DMS53 (cell line): ENCODE data around the gene ACKR2.
"Not testable (repeated sequence)": the region's sequence is repeated elsewhere in the genome, so short reads cannot be mapped to it uniquely, and the experiment has no call there.

Experiments
- DNase-seq: peaks from one replicate; lab custom pipeline; 2025; lab: John Stamatoyannopoulos, UW

ACKR2 gene

GRCh38 chr3:42801784-42802183 lies 7.5 kb upstream of the ACKR2 start:
- DNase-seq = no peak

DNA sequence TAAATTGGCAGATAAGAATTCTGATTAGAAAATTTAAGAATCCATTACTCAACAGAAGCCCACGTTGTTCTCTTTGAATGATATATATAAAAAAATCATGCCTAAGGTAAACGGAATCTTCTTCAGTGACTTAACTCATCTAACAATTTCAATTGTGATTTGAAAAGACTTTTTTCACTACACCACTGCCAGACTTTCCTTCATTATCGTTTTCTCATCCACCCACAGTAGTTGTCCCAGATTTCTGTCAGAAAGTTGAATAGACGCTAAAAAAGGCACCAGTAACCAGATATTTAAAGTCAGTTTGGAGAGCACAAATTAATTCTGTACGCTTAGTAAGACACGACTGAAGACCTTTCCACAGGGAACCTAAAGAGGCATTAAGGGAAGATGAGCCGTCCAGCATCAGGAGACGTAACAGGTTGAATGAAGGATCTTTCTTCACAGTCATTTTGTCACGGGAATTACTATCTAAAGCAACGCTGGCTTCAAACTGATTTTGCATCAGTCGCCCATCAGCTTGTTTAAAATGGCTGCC lies 6.3 kb upstream of the ACKR2 start:
- no peak for DNase-seq

DNA sequence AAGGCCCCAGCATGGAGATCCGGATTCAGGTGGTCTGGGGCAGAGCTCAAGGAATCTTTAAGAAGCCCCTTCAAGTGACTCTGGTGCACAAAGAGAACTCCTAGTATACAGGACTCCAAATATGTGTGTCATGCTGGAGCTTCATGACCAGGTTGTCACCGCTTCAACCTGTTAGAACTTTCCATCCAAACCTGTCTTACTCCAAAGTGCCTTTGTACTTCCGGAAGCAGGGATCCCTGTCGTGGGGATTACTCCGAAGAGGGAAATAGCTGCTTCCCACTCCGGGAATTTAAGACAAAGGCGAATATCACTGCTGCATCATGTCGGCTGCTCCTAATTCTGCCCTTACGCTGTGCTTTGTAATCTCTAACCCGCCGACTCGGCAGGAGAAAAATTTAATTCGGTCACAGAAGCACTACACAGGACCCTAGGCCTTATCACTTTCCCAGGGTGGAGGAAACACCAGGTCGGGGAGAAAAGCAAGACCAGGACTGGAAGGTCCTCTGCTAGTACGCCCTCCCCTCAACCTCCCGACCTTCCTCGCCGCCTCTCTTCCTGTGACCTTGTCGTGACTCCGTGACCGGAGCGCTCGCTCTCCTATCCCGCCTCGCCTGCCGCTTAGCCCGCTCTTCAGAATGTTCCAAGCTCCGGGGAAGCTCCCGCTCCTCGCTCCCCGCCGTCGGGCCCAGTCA lies 5.7 kb upstream of the ACKR2 start:
- DNase-seq = peak; percentile 50

DNA sequence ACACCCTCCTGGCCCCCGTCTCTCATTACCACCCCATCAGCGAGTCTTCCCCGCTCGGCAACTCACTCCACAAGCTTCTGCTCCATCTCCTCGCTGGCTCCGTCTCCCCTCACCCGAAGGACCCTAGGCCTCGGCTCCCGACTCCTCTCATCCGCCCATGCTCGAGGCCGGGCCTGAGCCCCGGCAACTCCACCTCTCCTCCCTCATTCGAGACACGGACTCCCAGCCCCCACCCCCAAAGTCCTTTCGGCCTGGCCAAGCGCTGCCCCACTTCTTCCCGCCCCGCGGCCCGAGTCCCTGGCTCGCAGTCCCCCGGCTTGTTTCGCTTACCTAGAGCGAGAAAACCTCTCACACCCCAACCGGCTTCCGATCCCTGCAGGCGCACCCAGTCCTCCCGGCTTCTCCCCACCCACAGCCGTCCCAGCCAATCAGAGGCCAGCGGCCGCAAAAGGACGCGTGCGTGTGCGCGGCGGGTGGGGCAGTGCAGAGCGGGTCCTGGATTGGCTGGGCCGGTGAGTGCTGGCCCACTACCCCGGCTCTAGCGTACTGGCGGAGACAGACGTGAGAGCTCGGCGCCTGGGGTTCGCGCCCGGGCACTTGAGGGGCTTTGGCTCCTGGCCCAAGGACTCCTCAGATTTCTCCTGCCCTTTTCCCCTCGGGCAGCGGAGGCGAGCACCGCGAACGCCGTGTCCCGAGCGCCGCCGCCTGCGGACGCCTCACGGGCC lies 5.0 kb upstream of the ACKR2 start, which contains the start of gene HIGD1A:
Gene HIGD1A, minus strand, starts transcription at position 385 of the 725 bp plus-strand sequence. CDS start 10,237 bp downstream, outside the sequence.
- peak; percentile 90 for DNase-seq

GRCh38 chr3:42804831-42805132 lies 4.5 kb upstream of the ACKR2 start:
- no peak for DNase-seq

- DNase-seq = peak; percentile 60
Observed at GRCh38 chr3:42805141-42805821, 4.0 kb upstream of the ACKR2 start.

- no peak for DNase-seq
Observed at GRCh38 chr3:42807929-42808328, 1.3 kb upstream of the ACKR2 start.

DNA sequence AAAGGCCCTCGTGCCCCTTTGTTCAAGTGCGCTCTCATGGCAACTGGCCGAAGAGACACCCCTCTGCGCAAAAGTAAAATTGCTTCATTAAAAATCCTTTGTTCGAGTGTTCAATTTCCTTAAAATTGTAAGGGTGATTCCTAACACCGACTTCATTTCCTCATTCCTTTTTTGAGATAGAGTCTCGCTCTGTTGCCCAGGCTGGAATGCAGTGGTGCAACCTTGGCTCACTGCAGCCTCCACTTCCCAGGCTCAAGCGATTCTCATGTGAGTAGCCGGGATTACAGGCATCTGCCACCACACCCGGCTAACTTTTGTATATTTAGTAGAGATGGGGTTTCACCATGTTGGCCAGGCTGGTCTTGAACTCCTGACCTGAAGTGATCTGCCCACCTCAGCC lies 1.5 kb downstream of the ACKR2 start:
- not testable (repeated sequence) for DNase-seq

GRCh38 chr3:42811118-42811883 lies 2.1 kb downstream of the ACKR2 start:
- not testable (repeated sequence) for DNase-seq

GRCh38 chr3:42814246-42814645 lies 5.0 kb downstream of the ACKR2 start:
- DNase-seq = no peak

GRCh38 chr3:42814914-42815507 lies 5.8 kb downstream of the ACKR2 start:
- peak; percentile 30 for DNase-seq

GRCh38 chr3:42815826-42816225 lies 6.6 kb downstream of the ACKR2 start:
- DNase-seq = no peak

GRCh38 chr3:42819351-42819965 lies 10.2 kb downstream of the ACKR2 start:
- peak; percentile 75 for DNase-seq

GRCh38 chr3:42820746-42821051 lies 11.5 kb downstream of the ACKR2 start:
- no peak for DNase-seq

DNA sequence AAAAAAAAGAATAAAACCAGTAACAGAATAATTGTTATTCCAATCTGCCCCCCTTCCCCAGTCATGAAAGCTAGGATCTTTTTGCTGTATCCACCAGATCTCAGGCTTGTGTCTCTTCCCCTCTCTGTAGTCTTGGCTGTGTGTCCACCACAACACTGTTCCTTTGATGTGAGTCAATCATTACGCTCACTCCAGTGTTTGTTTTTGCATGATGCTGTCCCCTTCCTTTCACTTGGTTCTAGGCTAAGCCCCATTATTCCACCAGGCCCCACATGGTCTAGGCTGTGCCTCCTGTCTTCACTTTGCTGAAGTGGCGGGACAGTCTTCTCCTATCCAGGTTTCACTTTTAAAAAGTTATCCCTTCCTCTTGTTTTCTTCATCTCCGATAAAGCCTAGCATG lies 13.6 kb downstream of the ACKR2 start:
- DNase-seq = peak; percentile 43

DNA sequence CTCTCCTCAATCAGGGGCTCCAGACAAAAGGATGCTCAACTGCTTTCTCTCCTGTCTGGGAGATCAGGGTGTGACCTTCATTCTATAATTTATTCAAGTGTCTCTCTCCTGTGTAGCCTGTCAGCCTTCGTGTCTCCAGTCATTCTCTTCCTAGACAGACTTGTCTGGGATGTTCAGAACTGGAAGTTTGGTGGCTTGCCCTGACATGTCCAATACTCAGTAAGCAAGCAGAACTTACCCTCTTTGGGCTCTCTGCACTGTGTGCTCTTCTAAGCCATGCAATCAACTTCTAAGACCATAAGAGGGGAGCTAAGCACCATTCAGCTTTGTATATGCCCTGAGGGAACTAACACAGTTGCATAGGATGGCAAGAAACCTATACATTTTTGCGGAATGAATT lies 14.1 kb downstream of the ACKR2 start:
- peak; percentile 20 for DNase-seq

- DNase-seq = no peak
Observed at GRCh38 chr3:42826141-42826540, 16.9 kb downstream of the ACKR2 start.

- no peak for DNase-seq
Observed at GRCh38 chr3:42827023-42827422, 17.8 kb downstream of the ACKR2 start.

DNA sequence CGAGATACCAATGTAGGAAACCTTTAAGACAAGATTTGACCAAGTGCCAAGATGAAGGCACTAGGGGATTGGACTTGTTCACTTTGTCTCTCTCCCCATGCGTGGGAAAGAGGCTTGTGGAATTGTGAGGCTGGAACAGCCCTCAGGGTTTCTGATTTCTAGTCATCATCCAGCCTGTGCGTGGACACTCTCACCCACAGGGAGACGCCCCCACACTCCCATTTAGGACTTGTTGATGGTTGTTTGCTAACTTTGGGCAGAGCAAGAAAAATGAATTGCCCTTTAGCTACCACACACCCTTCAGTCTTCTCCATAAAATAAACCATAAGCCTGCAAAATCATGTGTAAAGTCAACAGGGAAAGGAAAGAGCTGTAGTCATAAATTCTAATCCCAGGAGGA lies 18.4 kb downstream of the ACKR2 start:
- DNase-seq = no peak

DNA sequence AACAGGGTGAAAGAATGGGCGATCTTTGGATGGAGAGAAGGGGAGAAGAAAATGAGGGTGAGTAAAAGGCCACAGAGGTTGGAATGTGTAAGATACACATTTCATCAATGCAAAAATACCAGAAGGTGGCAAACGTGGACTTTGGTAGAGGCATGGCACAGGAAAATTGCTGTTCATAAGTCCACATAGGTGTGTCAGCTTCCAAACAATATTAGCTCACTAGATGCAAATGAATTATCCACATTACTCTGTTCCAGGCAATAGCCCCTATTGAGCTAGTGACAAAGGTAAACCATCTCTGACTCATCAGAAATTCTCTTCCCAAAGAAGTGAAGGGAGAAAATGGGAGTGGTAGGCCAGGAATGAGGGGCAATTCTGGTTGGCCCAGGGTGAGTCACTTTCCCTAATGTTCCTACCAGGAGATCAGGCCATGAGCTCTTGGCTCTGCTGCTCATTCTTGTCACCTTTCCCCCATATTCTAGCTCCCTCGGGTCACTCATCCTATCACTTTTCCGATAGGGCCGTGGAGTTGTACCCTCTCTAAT lies 19.9 kb downstream of the ACKR2 start:
- peak; percentile 34 for DNase-seq
